HG03103 (cell line): ENCODE measurements around the gene ECD.
A peak's percentile ranks its signal among the peaks of the same experiment; 100 is the strongest.

ENCODE experiments used
- ATAC-seq: cut with Tn5 transposase; IDR thresholded peaks from one replicate; pipeline ENCODE4 v1.9.1; 2021; ENCODE audit warnings: low read depth; ENCODE audit not compliant: unreplicated experiment

ECD gene

GRCh38 chr10:73106301-73106700 lies 61.5 kb downstream of the ECD start:
- ATAC-seq, result no peak

GRCh38 chr10:73099141-73099540 lies 68.7 kb downstream of the ECD start:
- no peak for ATAC-seq

DNA sequence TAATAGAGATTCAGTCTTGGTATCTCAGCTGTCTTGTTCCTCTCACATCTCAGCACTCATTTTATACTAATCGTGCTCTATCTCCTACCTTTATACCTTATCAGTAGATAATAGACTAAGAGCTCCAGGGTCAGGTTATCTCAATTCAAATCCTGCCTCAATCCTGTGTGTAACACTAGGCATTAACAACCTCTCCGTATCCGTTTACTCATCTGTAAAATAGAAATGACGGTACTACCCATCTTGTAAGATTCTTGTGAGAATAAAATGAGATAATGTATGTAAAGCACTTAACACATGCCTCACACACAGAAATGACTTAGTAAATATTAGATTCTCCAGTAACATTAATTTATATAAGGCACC lies 70.5 kb downstream of the ECD start:
- no peak for ATAC-seq

- peak; percentile 89 for ATAC-seq
These were observed 71.1 kb downstream of the ECD start, which contains the start of gene P4HA1 for GRCh38 chr10:73096449-73097304. TSS of gene P4HA1 (minus strand) at chr10:73096866. CDS start at chr10:73074883, 21,983 bp downstream.

DNA sequence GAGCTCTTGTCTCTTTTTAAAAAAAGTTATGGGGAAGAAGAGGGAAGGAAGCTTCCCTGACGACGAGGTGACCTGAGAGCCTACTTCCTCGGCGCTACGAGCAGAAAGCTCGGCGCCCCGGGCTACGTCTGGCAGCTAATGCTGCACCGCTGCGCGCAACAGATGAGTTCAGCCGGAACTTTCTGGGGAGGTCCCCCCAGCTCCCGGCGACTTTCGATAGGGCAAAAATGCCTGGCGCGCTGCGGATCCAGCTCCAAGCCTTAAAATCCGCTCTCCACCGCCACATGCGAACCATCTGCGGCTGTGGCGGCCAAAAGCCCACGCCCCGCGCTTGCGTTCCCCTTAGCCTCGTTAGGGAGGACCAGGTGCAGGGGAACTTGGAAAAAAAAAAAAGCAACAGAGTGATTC lies 71.8 kb downstream of the ECD start:
- ATAC-seq, result no peak

DNA sequence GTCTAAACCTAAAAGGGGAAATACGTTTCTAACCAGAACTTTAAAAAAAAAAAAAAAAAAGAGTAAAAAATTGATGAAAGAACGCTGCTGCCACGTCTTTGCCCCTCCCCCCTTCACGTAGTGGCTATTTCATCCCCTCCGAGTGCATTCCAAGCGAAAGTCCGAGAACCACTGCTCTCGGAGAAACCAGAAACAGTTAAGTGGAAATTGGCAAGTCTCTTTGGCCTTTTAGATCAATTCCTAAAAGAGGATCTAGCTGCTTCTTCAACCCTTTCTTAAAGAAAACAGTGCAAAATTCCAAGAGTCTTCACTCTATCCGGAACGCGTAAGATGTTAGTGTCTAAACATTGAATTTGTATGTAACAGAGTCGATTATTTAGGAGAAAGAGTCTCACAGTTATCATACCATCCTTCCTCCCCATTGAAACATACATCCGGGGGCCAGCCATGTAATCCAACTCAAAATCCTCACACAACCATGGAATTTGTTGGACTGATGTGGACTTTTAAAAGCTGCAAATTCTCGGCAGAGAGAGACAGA lies 72.3 kb downstream of the ECD start:
- ATAC-seq, result no peak

DNA sequence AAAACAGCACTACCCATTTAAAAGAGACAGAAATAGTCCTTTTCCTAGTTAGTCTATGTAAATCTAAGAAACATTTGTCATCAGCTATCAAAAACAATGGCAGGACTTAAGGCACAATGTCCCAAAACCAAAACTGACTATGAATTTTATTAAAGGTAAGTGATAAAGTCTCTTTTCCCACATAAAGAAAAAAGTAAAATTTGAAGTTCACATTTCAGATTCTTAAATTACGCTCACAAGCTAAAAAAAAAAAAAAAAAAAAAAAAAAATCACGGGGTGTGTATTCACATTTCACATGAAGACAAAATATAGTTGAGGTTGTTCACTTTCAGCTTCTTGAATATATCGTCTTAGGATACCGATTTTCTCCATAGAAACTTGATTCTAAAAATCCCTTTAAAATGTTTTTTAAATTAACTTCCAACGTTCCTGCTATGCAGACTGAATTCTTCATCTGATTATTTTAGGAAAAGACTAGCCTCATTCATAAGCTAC lies 72.8 kb downstream of the ECD start:
- no peak for ATAC-seq

GRCh38 chr10:73093922-73094850 lies 73.6 kb downstream of the ECD start:
- no peak for ATAC-seq

DNA sequence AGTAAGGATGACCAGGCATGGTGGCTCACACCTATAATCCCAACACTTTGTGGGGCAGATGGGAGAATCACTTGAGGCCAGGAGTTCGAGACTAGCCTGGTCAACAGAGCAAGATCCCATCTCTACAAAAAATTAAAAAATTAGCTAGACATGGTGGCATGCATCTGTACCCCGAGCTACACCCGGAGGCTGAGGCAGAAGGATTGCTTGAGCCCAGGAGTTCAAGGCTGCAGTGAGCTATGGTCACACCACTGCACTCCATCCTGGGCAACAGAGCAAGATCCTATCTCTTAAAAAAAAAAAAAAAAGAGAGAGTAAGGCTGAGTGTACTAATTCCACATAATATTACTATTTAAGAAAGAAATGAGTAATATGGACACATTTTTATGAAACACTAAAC lies 75.0 kb downstream of the ECD start:
- ATAC-seq, result no peak

- no peak for ATAC-seq
These were observed 79.5 kb downstream of the ECD start for GRCh38 chr10:73088304-73088703.

- ATAC-seq, result no peak
These were observed 81.0 kb downstream of the ECD start for GRCh38 chr10:73086816-73087215.

- ATAC-seq, result no peak
These were observed 83.6 kb downstream of the ECD start for GRCh38 chr10:73084209-73084608.
